ENCODE measurements around the gene BRI3.

Gene BRI3

DNA sequence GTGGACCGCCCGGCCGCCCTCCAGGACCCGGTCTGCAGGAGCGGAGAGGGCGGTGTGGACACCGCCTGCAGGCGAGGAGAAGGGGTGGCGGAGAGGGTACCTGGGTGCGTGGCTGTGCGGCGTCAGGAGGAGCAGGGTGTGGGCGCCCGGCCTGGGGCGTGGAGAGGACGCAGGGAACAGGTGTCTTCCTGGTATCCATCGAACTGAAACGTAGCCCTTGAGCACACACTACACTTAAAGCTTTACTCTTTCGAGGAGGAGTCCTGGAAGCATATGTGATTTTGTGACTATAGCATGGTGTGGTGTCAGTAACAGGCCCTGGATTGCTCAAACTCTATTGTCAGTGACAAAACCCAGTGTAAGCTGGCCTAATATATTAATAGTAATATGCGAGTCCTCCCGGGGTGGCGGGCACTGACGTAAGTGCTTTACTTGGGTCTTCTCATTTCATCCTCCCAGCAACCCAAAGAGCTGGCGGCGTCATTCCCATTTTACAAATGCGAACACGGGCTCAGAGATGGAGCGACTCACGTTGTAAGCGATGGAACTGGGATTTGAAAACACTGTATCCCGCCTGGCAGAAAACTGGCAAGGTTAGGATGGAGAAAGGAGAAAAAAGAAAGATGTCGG is 28.9 kb upstream of the BRI3 start:
- no peak for DNase-seq (ENCODE audit: low spot score)

DNA sequence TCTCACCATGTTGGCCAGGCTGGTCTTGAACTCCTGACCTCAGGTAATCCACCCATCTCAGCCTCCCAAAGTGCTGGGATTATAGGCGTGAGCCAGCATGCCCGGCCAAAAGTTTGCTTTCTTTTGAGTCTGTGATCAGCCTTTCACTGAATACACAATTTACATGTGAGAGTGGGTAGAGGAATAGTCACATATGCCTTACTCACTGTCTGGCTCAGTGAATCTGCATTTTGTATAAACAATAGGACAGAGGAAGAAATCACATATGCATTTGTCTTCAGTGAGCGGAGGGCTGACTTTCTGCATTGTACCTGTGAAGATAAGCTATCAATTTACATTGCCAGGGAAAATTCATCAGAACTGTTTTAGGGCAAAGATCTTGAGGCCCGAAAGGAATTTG is 27.0 kb upstream of the BRI3 start:
- no peak for DNase-seq (ENCODE audit: low spot score)

- DNase-seq (ENCODE audit: low spot score) = no peak
Measured at GRCh38 chr7:98254951-98255610, 26.4 kb upstream of the BRI3 start.

DNA sequence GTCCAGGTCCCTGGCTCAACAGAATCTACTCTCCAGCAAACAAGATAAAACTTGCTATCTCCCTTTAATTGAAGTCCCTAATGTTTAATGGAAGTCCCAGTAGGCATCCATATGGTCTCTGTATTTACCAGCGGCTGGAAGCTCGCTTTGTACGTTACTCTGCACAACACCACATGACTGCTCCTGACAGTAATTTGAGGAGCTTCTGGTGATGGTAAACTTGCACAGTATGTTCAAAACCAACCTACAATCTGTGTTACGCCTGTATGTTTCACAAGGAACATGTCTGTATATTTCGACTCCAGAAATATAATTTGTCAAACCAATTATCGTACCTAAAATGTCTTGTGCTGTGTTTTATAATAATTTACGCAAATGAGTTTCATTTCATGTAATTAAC is 25.1 kb upstream of the BRI3 start:
- no peak for DNase-seq (ENCODE audit: low spot score)

GRCh38 chr7:98257701-98258100 is 23.8 kb upstream of the BRI3 start:
- no peak for DNase-seq (ENCODE audit: low spot score)

DNA sequence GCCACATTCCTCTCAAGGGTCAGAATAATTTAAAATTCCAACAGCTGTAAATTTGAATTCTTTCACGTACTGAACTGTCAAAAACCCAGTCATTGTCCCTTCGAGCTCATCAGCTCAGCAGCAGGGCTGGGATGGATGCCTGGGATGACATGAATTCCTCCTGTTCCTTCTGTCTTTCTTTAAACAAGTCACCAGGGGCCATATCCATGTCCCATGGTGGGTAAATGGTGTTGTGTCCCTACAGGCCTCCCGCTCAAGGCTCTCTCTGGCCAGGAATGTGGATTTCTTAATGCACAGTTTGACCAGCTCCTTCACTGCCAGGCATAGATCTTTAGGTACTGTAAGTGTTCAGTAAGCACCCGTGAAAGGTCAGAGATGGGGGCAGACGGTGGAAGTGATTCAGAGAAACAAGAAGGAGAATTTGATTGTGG is 15.6 kb upstream of the BRI3 start:
- DNase-seq (ENCODE audit: low spot score) = peak; percentile 17

DNA sequence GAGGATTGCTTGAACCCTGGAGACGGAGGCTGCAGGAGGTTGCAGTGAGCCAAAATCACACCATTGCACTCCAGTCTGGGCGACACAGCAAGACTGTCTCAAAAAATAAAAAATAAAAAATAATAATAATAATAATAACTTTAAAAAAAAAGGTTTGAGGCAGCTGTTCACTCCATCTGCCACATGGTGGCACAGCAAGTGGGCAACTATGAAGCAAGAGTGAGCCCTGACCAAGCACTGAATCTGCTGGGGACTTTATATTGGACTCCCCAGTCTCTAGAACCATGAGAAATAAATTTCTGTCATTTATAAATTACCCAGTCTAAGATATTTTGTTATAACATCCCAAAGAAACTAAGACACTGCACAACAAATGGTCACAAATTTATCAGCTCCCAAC is 14.6 kb upstream of the BRI3 start:
- DNase-seq (ENCODE audit: low spot score) = peak; percentile 53

DNA sequence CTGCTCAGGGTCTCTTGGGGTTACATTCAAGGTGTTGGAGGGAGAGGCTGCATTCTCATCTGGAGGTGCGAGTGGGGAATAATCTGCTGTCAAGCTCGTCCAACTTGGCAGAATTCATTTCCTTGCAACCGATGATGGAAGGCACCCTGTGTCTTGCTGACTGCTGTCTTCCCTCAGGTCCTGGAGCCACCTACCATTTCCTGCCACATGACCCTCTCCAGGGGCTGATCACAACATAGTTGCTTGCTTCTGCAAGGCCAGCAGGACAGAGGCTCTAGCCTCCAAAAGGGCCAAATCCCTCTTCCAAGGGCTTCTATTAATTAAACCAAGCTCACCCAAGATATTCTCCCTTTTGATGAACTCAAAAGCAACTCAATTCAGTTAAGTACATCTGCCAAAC is 14.2 kb upstream of the BRI3 start:
- DNase-seq (ENCODE audit: low spot score) = no peak

- DNase-seq (ENCODE audit: low spot score) = peak; percentile 43
Measured at GRCh38 chr7:98276241-98276761, 5.2 kb upstream of the BRI3 start.

GRCh38 chr7:98278408-98278807 is 3.1 kb upstream of the BRI3 start:
- DNase-seq (ENCODE audit: low spot score) = peak; percentile 25

GRCh38 chr7:98278936-98279335 is 2.5 kb upstream of the BRI3 start:
- no peak for DNase-seq (ENCODE audit: low spot score)

- DNase-seq (ENCODE audit: low spot score) = no peak
Measured at GRCh38 chr7:98280296-98280695, 1.2 kb upstream of the BRI3 start.

GRCh38 chr7:98281757-98282606 is 496 bp downstream of the BRI3 start:
- DNase-seq (ENCODE audit: low spot score) = peak; percentile 31

DNA sequence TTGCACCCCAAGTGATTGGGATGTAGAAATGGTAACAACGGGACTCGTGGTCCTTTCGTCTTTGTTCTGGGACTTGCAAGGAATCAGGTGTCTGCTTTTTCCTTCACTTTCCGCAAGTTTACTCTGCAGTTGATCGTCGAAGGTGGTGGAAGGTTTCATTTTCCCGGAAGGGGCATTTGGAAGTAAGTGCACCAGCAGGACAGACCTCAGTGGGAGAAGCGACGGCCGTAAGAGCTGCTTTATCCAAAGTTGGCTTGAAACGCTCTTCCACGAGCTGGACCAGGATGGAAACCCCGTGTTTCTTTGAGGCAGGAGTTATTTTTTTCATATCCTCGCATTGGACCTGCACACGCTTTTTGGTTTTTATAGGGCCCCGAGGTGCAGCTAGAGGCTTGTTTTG is 1.2 kb downstream of the BRI3 start:
- no peak for DNase-seq (ENCODE audit: low spot score)

GRCh38 chr7:98283127-98283886 is 1.8 kb downstream of the BRI3 start:
- DNase-seq (ENCODE audit: low spot score) = peak; percentile 48

DNA sequence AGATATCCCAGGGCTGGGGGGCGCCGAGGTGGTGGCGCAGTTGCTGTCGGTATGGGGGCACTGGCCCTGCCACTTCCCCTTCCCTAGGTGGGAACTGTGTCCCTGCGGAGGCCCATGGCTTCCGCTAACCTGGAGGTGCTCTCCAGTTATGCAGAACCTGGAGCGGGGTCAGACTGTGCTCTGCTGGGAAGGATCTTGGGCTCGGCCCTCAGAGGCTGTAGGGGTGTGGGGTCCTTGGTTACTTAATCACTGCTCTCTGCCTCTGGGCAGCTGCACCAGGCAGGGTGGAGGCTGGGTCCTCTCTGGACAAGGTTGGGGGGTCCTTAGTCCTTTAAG is 2.4 kb downstream of the BRI3 start:
- DNase-seq (ENCODE audit: low spot score) = no peak

- peak; percentile 85 for DNase-seq (ENCODE audit: low spot score)
Measured at GRCh38 chr7:98284335-98285036, 3.0 kb downstream of the BRI3 start.

GRCh38 chr7:98285157-98286092 is 3.9 kb downstream of the BRI3 start:
- DNase-seq (ENCODE audit: low spot score) = no peak

DNA sequence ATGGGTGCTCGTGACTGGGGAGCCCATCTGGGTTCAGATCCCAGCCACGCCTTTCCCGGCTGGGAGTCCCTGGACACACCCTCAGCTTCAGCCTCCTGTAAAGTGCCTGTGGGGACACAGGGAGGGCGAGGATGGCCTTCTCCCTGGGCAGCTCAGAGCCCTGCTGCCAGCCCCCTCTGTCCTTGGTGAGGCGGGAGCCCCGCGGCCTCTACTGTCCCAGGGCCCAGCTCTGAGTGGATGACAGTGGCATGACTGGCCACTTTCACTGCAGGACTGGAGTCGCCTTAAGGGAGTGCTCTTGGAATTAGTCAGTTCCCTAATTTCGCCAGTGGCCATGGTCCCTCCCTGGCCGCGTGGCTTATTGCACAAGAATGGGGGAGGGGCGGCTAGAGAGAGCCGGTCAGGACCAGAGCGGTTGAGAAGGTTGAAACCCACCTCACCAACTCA is 4.6 kb downstream of the BRI3 start:
- DNase-seq (ENCODE audit: low spot score) = peak; percentile 73

Measured in AG08396 (cell line).